ENCODE measurements around the gene ATP8B4.
A peak's percentile ranks its signal among the peaks of the same experiment; 100 is the strongest.

Gene ATP8B4

GRCh38 chr15:50167110-50167509 lies 48.1 kb upstream of the ATP8B4 start:
- no peak for ATAC-seq
- TF ChIP-seq ZNF70 (CRISPR knock-in tag; IDR thresholded peaks at IDR 0.05) = no peak
- no peak for TF ChIP-seq ISL1 (CRISPR knock-in tag; IDR thresholded peaks at IDR 0.05)
- no peak for TF ChIP-seq CREB5 (CRISPR knock-in tag; IDR thresholded peaks at IDR 0.05; ENCODE audit: low read depth)
- no peak for TF ChIP-seq ZNF565 (CRISPR knock-in tag; conservative IDR thresholded peaks at IDR 0.05; ENCODE audit: low read depth)

- peak; percentile 94 for ATAC-seq
- TF ChIP-seq CREB5 (CRISPR knock-in tag; IDR thresholded peaks at IDR 0.05; ENCODE audit: low read depth) = peak; percentile 86
- TF ChIP-seq ISL1 (CRISPR knock-in tag; IDR thresholded peaks at IDR 0.05) = peak; percentile 95
- no peak for TF ChIP-seq PPARA (CRISPR knock-in tag; IDR thresholded peaks at IDR 0.05; ENCODE audit: borderline replicate concordance)
Measured at GRCh38 chr15:50166216-50166615, 47.2 kb upstream of the ATP8B4 start.

GRCh38 chr15:50164458-50164857 lies 45.4 kb upstream of the ATP8B4 start:
- ATAC-seq = no peak
- TF ChIP-seq POU6F1 (CRISPR knock-in tag; IDR thresholded peaks at IDR 0.05; ENCODE audit: borderline replicate concordance, low read depth) = no peak
- TF ChIP-seq RARB (CRISPR knock-in tag; IDR thresholded peaks at IDR 0.05) = no peak
- no peak for TF ChIP-seq CSRNP3 (CRISPR knock-in tag; IDR thresholded peaks at IDR 0.05)
- TF ChIP-seq ZNF565 (CRISPR knock-in tag; conservative IDR thresholded peaks at IDR 0.05; ENCODE audit: low read depth) = no peak
- no peak for TF ChIP-seq PATZ1 (CRISPR knock-in tag; IDR thresholded peaks at IDR 0.05; ENCODE audit: borderline replicate concordance)
- TF ChIP-seq ISL1 (CRISPR knock-in tag; IDR thresholded peaks at IDR 0.05) = no peak
- no peak for TF ChIP-seq ZNF70 (CRISPR knock-in tag; IDR thresholded peaks at IDR 0.05)
- no peak for TF ChIP-seq OSR1 (CRISPR knock-in tag; IDR thresholded peaks at IDR 0.05)
- TF ChIP-seq ARNTL (CRISPR knock-in tag; IDR thresholded peaks at IDR 0.05; ENCODE audit: borderline replicate concordance, low read depth) = no peak
- TF ChIP-seq GLIS3 (CRISPR knock-in tag; IDR thresholded peaks at IDR 0.05) = no peak
- no peak for TF ChIP-seq CREB5 (CRISPR knock-in tag; IDR thresholded peaks at IDR 0.05; ENCODE audit: low read depth)
- TF ChIP-seq CSDC2 (CRISPR knock-in tag; IDR thresholded peaks at IDR 0.05) = no peak
- TF ChIP-seq TCF4 (CRISPR knock-in tag; IDR thresholded peaks at IDR 0.05; ENCODE audit: borderline replicate concordance) = no peak

- ATAC-seq = no peak
- TF ChIP-seq GLIS3 (CRISPR knock-in tag; IDR thresholded peaks at IDR 0.05) (no peak), ISL1 (CRISPR knock-in tag; IDR thresholded peaks at IDR 0.05) (no peak), ZFP3 (CRISPR knock-in tag; IDR thresholded peaks at IDR 0.05) (no peak), PATZ1 (CRISPR knock-in tag; IDR thresholded peaks at IDR 0.05; ENCODE audit: borderline replicate concordance) (no peak), CSRNP3 (CRISPR knock-in tag; IDR thresholded peaks at IDR 0.05) (no peak), ZFP30 (CRISPR knock-in tag; IDR thresholded peaks at IDR 0.05) (no peak), CREB5 (CRISPR knock-in tag; IDR thresholded peaks at IDR 0.05; ENCODE audit: low read depth) (no peak), SNAI2 (CRISPR knock-in tag; IDR thresholded peaks at IDR 0.05) (no peak), ZNF8 (CRISPR knock-in tag; IDR thresholded peaks at IDR 0.05) (no peak), ARNTL (CRISPR knock-in tag; IDR thresholded peaks at IDR 0.05; ENCODE audit: borderline replicate concordance, low read depth) (no peak), TCF4 (CRISPR knock-in tag; IDR thresholded peaks at IDR 0.05; ENCODE audit: borderline replicate concordance) (no peak)
Measured at GRCh38 chr15:50163719-50164410, 44.8 kb upstream of the ATP8B4 start.
